DOHH2 (cell line): Measurements from ENCODE around the gene VPS26A.

Experiments used
- EZH2phosphoT487 ChIP-seq: fragments of 200-600 bp; sonication (generic); IDR thresholded peaks from 2 replicates; pipeline ENCODE4 v1.6.1; 2017; ENCODE audit warnings: borderline replicate concordance, mild to moderate bottlenecking, antibody characterized with exemption, low read length, moderate library complexity, mixed read lengths
- TF ChIP-seq, protein P1 (sequence below): fragments of 200-600 bp; sonication (generic); IDR thresholded peaks from one replicate; pipeline ENCODE4 v1.5.1; 2014; ENCODE audit warnings: antibody characterized with exemption, mild to moderate bottlenecking, low read depth, low read length; ENCODE audit not compliant: poor library complexity, severe bottlenecking

DNA sequence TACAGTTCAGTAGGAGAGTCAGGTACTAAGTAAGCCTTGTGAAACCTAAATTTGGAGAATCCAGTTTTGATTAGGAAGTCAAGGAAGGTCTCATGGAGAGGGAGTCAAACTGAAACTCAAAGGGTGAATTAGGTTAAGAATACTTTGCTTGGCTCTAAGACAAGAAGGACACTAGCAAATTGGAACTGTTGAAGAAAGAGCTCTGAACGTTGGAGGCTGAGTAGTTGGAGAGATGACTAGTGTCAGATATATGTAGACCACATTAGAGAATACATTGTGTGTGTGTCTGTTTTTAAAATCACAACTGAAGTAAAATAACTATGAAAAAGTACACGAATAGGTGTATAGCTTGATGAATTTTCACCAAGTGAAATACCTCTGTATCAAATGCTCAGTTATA, 6.3 kb downstream of the VPS26A start:
- TF ChIP-seq, protein P1, sequence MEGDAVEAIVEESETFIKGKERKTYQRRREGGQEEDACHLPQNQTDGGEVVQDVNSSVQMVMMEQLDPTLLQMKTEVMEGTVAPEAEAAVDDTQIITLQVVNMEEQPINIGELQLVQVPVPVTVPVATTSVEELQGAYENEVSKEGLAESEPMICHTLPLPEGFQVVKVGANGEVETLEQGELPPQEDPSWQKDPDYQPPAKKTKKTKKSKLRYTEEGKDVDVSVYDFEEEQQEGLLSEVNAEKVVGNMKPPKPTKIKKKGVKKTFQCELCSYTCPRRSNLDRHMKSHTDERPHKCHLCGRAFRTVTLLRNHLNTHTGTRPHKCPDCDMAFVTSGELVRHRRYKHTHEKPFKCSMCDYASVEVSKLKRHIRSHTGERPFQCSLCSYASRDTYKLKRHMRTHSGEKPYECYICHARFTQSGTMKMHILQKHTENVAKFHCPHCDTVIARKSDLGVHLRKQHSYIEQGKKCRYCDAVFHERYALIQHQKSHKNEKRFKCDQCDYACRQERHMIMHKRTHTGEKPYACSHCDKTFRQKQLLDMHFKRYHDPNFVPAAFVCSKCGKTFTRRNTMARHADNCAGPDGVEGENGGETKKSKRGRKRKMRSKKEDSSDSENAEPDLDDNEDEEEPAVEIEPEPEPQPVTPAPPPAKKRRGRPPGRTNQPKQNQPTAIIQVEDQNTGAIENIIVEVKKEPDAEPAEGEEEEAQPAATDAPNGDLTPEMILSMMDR, result no peak
- no peak for TF ChIP-seq EZH2phosphoT487
